Epidermal melanocyte (primary cell): Measurements from ENCODE around the gene BSDC1.
A peak's percentile ranks its signal among the peaks of the same experiment; 100 is the strongest.
"Not testable (repeated sequence)": the region's sequence is repeated elsewhere in the genome, so short reads cannot be mapped to it uniquely, and the experiment has no call there.

Source experiments
- DNase-seq: peaks from one replicate; pipeline ENCODE4 v3.0.0; 2011; ENCODE audit warnings: low spot score; ENCODE audit not compliant: insufficient read length

The BSDC1 gene

GRCh38 chr1:32394141-32394889 is at the start of gene BSDC1:
TSS of gene BSDC1 (minus strand) at chr1:32394441. CDS start at chr1:32394414, 27 bp downstream.
- DNase-seq = peak; percentile 94

GRCh38 chr1:32441467-32441866 is 47.2 kb upstream of the BSDC1 start:
- DNase-seq = not testable (repeated sequence)

- not testable (repeated sequence) for DNase-seq
Observed at GRCh38 chr1:32438777-32439176, 44.5 kb upstream of the BSDC1 start.

GRCh38 chr1:32438136-32438535 is 43.9 kb upstream of the BSDC1 start:
- DNase-seq = no peak

GRCh38 chr1:32431736-32432400 is 37.6 kb upstream of the BSDC1 start:
- DNase-seq = no peak

- DNase-seq = no peak
Observed at GRCh38 chr1:32427264-32427963, 33.2 kb upstream of the BSDC1 start.

GRCh38 chr1:32426489-32427255 is 32.4 kb upstream of the BSDC1 start:
- DNase-seq = no peak

GRCh38 chr1:32421775-32422174 is 27.5 kb upstream of the BSDC1 start:
- DNase-seq = no peak

- DNase-seq = no peak
Observed at GRCh38 chr1:32414186-32414886, 20.1 kb upstream of the BSDC1 start.

GRCh38 chr1:32413507-32414185 is 19.4 kb upstream of the BSDC1 start:
- DNase-seq = peak; percentile 54

- DNase-seq = no peak
Observed at GRCh38 chr1:32411261-32411660, 17.0 kb upstream of the BSDC1 start.

- no peak for DNase-seq
Observed at GRCh38 chr1:32406629-32407111, 12.4 kb upstream of the BSDC1 start.

GRCh38 chr1:32405672-32406467 is 11.6 kb upstream of the BSDC1 start:
- DNase-seq = no peak

GRCh38 chr1:32404946-32405345 is 10.7 kb upstream of the BSDC1 start:
- DNase-seq = no peak

GRCh38 chr1:32400876-32401631 is 6.8 kb upstream of the BSDC1 start:
- peak; percentile 87 for DNase-seq

- no peak for DNase-seq
Observed at GRCh38 chr1:32399843-32400242, 5.6 kb upstream of the BSDC1 start.

GRCh38 chr1:32398401-32398800 is 4.2 kb upstream of the BSDC1 start:
- no peak for DNase-seq

GRCh38 chr1:32396524-32396923 is 2.3 kb upstream of the BSDC1 start:
- not testable (repeated sequence) for DNase-seq
